Activated CD8-positive, alpha-beta memory T cell treated with anti-CD3 and anti-CD28 coated beads, Interleukin-2, amount 10 ng/mL, durations not matched to agents 7 days and 5 days (primary cell): ENCODE data around the gene MAB21L2. TPM values are rescaled to one million over a fixed set of nuclear protein-coding genes. Genes with fewer than 3 reads are reported as not detected.

Experiments used
- ATAC-seq: fragments of 150-1000 bp; cut with Tn5 transposase; one replicate; pipeline ENCODE4 v1.10.0; 2021; ENCODE audit warnings: moderate library complexity
- CTCF ChIA-PET: fragments of 350-600 bp; sonication (Branson Sonifier 250); formaldehyde crosslinking; loops from one replicate; lab custom pipeline; 2021; ENCODE audit warnings: antibody characterized with exemption; lab: Charles Lee
- DNase-seq: peaks from one replicate; pipeline ENCODE4 v3.0.0-alpha.2; 2020
- H3K27ac Mint-ChIP-seq: one replicate; pipeline ENCODE4 v1.8.0; 2021; ENCODE audit warnings: mild to moderate bottlenecking, mixed read lengths
- H3K27me3 Mint-ChIP-seq: one replicate; pipeline ENCODE4 v1.8.0; 2021; ENCODE audit warnings: mixed read lengths
- H3K36me3 Mint-ChIP-seq: one replicate; pipeline ENCODE4 v1.8.0; 2021; ENCODE audit warnings: mild to moderate bottlenecking, mixed read lengths
- H3K4me1 Mint-ChIP-seq: one replicate; pipeline ENCODE4 v1.8.0; 2021; ENCODE audit warnings: mixed read lengths
- H3K4me3 Mint-ChIP-seq: one replicate; pipeline ENCODE4 v1.8.0; 2021; ENCODE audit warnings: mild to moderate bottlenecking, moderate library complexity, mixed read lengths
- H3K9me3 Mint-ChIP-seq: one replicate; pipeline ENCODE4 v1.8.0; 2022; ENCODE audit warnings: low read depth, mixed read lengths
- total RNA-seq, 2 experiments: library from RNA; stranded (reverse); gene quantifications; one replicate each; pipeline ENCODE4 v1.2.3, GENCODE V29; 2021

Gene MAB21L2
- total RNA-seq, 2 experiments from 2014 or later = not detected

DNA sequence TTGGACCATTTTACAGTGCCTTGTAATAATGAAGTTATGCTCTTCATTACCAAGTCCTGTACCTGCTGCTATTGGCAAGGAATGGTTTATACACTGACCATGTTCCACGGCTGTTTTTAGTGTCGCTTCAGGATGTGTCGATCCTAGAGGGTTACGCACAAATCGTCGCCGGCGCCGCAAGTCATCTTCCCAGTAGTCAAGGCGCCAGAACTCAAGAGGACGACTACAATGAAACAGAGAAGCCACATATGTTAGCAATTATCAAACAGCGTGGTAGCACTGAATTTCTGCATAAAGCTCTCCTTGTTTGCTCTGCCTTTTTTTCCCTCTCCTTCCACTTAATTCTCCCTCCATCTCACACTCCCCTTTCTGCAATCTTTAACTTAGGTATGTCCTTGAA, 17.0 kb downstream of the MAB21L2 start:
- peaks cover 12% of the 10 kb centered on the region for H3K36me3 Mint-ChIP-seq
- no peak overlapping the region for H3K4me3 Mint-ChIP-seq
- ATAC-seq (no peak), DNase-seq (no peak)
- no peak overlapping the region for H3K27ac Mint-ChIP-seq
- CTCF ChIA-PET = no interaction called here
- H3K4me1 Mint-ChIP-seq = no peaks in the 10 kb centered on the region
- H3K9me3 Mint-ChIP-seq = no peaks in the 10 kb centered on the region
- no peaks in the 10 kb centered on the region for H3K27me3 Mint-ChIP-seq

GRCh38 chr4:150599547-150599946, 17.6 kb downstream of the MAB21L2 start:
- H3K4me1 Mint-ChIP-seq = no peaks in the 10 kb centered on the region
- H3K27me3 Mint-ChIP-seq = no peaks in the 10 kb centered on the region
- H3K9me3 Mint-ChIP-seq = no peaks in the 10 kb centered on the region
- DNase-seq (no peak), ATAC-seq (no peak)
- no peak overlapping the region for H3K27ac Mint-ChIP-seq
- H3K4me3 Mint-ChIP-seq = no peak overlapping the region
- CTCF ChIA-PET = no interaction called here
- peaks cover 12% of the 10 kb centered on the region for H3K36me3 Mint-ChIP-seq

DNA sequence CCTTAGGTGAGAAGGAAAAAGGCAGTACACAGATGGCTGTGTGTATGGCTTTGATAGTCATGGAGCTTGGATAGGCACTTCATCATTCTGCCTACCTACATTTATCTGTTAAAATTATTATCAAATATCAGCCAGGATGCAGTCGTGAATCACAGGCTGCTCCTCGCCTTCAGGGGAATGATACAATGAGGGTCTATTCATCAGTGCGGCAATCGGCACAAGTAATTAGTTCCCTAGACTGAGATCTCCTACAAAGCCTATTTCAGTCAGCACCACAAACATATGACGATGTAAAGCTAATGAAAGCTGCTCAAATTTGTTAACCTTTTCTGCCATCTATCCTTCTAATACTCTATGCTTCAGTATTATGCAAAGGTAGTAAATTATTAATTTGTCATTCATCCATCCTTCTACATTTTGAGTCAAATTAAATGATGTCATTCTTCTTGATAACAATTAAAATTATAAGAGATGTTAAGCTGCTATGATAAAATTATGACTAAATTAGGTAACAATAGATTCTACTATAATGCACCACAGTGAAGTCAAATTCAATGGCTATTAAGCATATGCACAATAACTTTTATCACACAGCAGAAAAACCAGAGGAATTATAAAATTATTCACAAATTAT, 19.0 kb downstream of the MAB21L2 start:
- H3K9me3 Mint-ChIP-seq = no peaks in the 10 kb centered on the region
- peaks cover 12% of the 10 kb centered on the region for H3K36me3 Mint-ChIP-seq
- no peaks in the 10 kb centered on the region for H3K4me1 Mint-ChIP-seq
- CTCF ChIA-PET = no interaction called here
- DNase-seq (no peak), ATAC-seq (no peak)
- H3K4me3 Mint-ChIP-seq = no peak overlapping the region
- H3K27me3 Mint-ChIP-seq = no peaks in the 10 kb centered on the region
- no peak overlapping the region for H3K27ac Mint-ChIP-seq

GRCh38 chr4:150609131-150609530, 27.2 kb downstream of the MAB21L2 start:
- H3K4me3 Mint-ChIP-seq = no peak overlapping the region

GRCh38 chr4:150619042-150619441, 37.1 kb downstream of the MAB21L2 start:
- ATAC-seq (no peak), DNase-seq (no peak)
- Mint-ChIP-seq H3K4me1 (no peaks in the 10 kb centered on the region), H3K4me3 (peak overlapping the region; percentile 38), H3K36me3 (peaks cover 13% of the 10 kb centered on the region), H3K9me3 (no peaks in the 10 kb centered on the region), H3K27me3 (no peaks in the 10 kb centered on the region), H3K27ac (no peak overlapping the region)
- CTCF ChIA-PET = no interaction called here

More at GRCh38 chr4:150609131-150609530, 27.2 kb downstream of the MAB21L2 start:
- CTCF ChIA-PET = no interaction called here
- DNase-seq (no peak), ATAC-seq (no peak)
- Mint-ChIP-seq H3K9me3 (no peaks in the 10 kb centered on the region), H3K27me3 (no peaks in the 10 kb centered on the region), H3K27ac (no peak overlapping the region), H3K4me1 (no peaks in the 10 kb centered on the region), H3K36me3 (peaks cover 2% of the 10 kb centered on the region)

DNA sequence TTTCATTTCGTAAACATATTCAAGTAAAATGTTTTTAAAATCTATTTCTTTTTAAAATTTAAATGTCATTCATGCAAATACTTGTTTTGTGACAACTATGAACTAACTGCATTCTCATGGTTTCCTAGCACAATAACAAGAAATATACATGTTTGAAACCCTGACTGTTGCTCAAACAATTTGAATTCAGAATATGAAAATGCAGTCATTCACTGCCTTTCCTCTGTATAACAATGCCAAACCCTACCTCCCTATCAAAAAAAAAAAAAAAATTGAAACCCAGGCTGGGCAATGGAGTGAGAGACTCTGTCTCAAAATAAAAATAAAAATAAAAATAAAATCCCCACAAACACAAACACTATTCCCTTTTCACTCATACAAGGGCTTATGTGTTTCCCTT, 42.1 kb downstream of the MAB21L2 start:
- H3K27me3 Mint-ChIP-seq = no peaks in the 10 kb centered on the region
- no peaks in the 10 kb centered on the region for H3K4me1 Mint-ChIP-seq
- no peak overlapping the region for H3K27ac Mint-ChIP-seq
- ATAC-seq = no peak
- no peak overlapping the region for H3K4me3 Mint-ChIP-seq
- DNase-seq = no peak
- H3K9me3 Mint-ChIP-seq = no peaks in the 10 kb centered on the region
- H3K36me3 Mint-ChIP-seq = peaks cover 11% of the 10 kb centered on the region
- CTCF ChIA-PET = no interaction called here

- Mint-ChIP-seq H3K4me1 (no peaks in the 10 kb centered on the region), H3K4me3 (no peak overlapping the region), H3K36me3 (peaks cover 13% of the 10 kb centered on the region), H3K27ac (no peak overlapping the region), H3K9me3 (peaks cover 2% of the 10 kb centered on the region), H3K27me3 (no peaks in the 10 kb centered on the region)
- CTCF ChIA-PET = no interaction called here
- ATAC-seq = no peak
- no peak for DNase-seq
Observed at GRCh38 chr4:150625033-150625432, 43.1 kb downstream of the MAB21L2 start.

- Mint-ChIP-seq H3K27me3 (no peaks in the 10 kb centered on the region), H3K4me3 (no peak overlapping the region), H3K4me1 (no peaks in the 10 kb centered on the region), H3K36me3 (peaks cover 15% of the 10 kb centered on the region), H3K27ac (no peak overlapping the region), H3K9me3 (peaks cover 7% of the 10 kb centered on the region)
- ATAC-seq = no peak
- no peak for DNase-seq
- CTCF ChIA-PET = no interaction called here
Observed at GRCh38 chr4:150628073-150628472, 46.1 kb downstream of the MAB21L2 start.

DNA sequence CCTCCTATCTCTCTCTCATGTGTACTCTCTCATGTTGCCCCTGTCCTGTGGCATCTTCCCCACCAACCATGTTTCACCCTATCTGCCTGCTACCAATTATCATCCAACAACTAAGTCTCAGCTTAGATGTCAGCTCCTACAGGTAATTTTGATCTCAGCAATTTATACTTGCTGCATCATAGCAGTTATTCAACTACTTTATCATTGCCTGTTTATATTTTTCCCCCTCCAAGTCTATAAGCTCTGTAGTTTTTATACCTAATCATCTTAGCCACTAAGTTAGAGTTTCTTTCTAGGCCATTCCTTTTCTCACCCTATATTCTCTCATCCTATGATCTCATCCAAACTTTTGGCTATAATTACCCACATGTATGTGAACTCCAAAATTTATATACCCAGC, 50.7 kb downstream of the MAB21L2 start:
- CTCF ChIA-PET = no interaction called here
- H3K36me3 Mint-ChIP-seq = peaks cover 30% of the 10 kb centered on the region
- no peak for ATAC-seq

More for the DNA sequence above, 50.7 kb downstream of the MAB21L2 start:
- Mint-ChIP-seq H3K4me3 (no peak overlapping the region), H3K9me3 (peaks cover 16% of the 10 kb centered on the region), H3K27ac (no peak overlapping the region), H3K27me3 (no peaks in the 10 kb centered on the region), H3K4me1 (no peaks in the 10 kb centered on the region)
- DNase-seq = no peak
